GM12875 (cell line): Measurements from ENCODE around the gene GJB3.

Experiments
- H3K4me3 ChIP-seq: one replicate; pipeline ENCODE4 v1.5.1; 2011; ENCODE audit warnings: low read depth, low read length, control low read depth
- TF ChIP-seq, protein P1 (sequence below): IDR thresholded peaks from 2 replicates; pipeline ENCODE4 v1.5.1; 2011; ENCODE audit warnings: low read depth, mild to moderate bottlenecking, control low read depth, inconsistent platforms, low read length, moderate library complexity, borderline replicate concordance; ENCODE audit not compliant: insufficient read depth

GJB3 gene

DNA sequence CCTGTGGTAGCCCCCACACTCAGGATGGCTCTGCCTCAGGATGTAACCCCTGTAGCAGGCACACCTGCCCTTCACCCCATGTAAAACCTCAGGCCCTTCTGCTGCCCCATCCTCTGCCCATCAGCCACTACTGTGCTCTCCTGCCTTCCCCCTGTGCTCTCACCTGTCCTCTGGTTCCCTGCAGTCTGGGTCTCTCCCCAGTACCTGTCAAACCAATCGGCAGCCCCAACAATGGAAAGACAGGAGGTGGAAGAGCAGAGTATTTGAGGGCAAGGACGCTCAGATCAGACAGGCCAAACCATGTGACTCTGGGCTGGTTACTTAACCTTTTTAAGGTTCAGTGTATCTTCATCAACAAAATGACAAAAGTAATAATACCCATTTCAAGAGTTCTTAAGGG lies 47.6 kb downstream of the GJB3 start:
- H3K4me3 ChIP-seq: no peak overlapping the region
- TF ChIP-seq, protein P1, sequence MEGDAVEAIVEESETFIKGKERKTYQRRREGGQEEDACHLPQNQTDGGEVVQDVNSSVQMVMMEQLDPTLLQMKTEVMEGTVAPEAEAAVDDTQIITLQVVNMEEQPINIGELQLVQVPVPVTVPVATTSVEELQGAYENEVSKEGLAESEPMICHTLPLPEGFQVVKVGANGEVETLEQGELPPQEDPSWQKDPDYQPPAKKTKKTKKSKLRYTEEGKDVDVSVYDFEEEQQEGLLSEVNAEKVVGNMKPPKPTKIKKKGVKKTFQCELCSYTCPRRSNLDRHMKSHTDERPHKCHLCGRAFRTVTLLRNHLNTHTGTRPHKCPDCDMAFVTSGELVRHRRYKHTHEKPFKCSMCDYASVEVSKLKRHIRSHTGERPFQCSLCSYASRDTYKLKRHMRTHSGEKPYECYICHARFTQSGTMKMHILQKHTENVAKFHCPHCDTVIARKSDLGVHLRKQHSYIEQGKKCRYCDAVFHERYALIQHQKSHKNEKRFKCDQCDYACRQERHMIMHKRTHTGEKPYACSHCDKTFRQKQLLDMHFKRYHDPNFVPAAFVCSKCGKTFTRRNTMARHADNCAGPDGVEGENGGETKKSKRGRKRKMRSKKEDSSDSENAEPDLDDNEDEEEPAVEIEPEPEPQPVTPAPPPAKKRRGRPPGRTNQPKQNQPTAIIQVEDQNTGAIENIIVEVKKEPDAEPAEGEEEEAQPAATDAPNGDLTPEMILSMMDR: no peak

DNA sequence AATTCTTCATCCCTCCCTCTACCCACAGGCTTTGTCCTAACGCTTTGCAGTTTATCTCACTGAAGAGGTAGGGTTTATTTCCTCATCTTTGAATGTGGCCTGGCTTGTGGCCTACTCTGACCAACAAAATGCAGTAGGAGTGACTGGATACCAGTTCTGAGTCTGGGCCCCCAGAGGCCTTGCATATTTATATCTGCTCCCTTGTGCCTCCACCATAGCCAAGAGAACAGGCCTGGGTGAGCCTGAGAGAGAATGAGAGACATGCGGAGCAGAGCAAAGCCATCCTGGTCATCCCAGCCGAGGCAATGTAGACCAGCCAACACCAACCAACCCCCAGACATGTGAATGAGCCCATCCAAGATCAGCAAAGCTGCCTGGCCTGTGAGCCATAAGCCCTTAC lies 48.2 kb downstream of the GJB3 start:
- TF ChIP-seq, protein P1: no peak
- H3K4me3 ChIP-seq: no peak overlapping the region

DNA sequence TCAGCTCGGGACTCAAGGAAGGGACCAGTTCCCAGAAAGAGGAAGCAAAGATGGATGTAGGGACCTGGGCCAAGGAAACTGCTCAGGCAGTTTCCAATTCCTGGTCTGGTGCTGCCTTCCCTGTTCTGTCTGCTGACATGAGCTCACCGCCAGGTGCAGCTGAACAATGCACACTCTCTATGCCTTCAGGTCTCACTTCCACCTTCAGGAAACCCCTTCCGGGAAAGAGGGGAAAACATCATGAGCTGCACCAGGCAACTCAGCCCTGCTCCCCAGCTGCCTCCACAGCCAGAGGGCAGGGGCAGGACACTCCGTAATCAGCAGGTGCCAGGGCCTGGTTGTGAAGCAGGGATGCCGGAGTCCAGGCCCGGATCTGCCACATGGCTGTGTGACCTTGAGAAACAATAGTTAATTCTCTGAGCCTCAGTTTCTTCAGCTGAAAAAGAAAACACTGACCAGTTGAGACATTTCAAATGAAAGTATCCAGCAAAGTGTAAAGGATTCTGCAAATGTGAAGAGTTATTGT lies 50.8 kb downstream of the GJB3 start:
- TF ChIP-seq, protein P1: no peak
- no peak overlapping the region for H3K4me3 ChIP-seq

DNA sequence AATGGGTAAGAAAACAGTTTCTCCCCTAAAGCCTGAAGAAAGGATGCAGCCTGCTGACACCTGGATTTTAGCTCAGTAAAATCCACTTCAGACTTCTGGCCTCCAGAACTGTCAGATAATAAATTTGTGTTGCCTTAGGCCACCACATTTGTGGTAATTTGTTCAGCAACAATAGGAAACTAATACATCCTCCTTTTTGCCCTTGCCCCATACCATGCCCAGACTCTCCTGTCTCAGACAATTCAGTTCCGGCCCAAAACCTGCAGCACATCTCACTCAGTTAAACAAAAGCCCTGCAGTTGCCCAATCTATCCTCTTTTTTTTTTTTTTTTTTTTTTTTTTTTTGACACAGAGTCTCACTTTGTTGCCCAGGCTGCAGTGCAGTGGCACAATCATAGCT lies 52.7 kb downstream of the GJB3 start:
- H3K4me3 ChIP-seq: no peak overlapping the region
- TF ChIP-seq, protein P1: no peak
